ENCODE results near the gene SART1.
A peak's percentile ranks its signal among the peaks of the same experiment; 100 is the strongest.
"Not testable (repeated sequence)": the region's sequence is repeated elsewhere in the genome, so short reads cannot be mapped to it uniquely, and the experiment has no call there.

SART1 gene

GRCh38 chr11:66022401-66023185 is 61.1 kb downstream of the SART1 start:
- peak; percentile 96 for DNase-seq

- not testable (repeated sequence) for DNase-seq
Observed at GRCh38 chr11:66023186-66023440, 61.6 kb downstream of the SART1 start.

GRCh38 chr11:66026017-66026529 is 64.5 kb downstream of the SART1 start, which contains the start of gene CATSPER1:
Gene CATSPER1 (minus strand): TSS chr11:66026479. CDS start chr11:66026379, 100 bp downstream.
- DNase-seq: no peak

Data from activated CD8-positive, alpha-beta memory T cell treated with anti-CD3 and anti-CD28 coated beads for 24 hours (primary cell).